AG04450 (cell line): ENCODE measurements around the gene VAMP4. TPM values are rescaled to one million over a fixed set of nuclear protein-coding genes. Genes with fewer than 3 reads are reported as not detected.

ENCODE experiments used
- CTCF ChIA-PET: fragments of 300-600, 350-600 bp; formaldehyde crosslinking; extraction: SDS; loops from one replicate; lab custom pipeline; 2022; ENCODE audit warnings: antibody characterized with exemption, inconsistent platforms; lab: Charles Lee
- POLR2A ChIA-PET: fragments of 350-600 bp; formaldehyde crosslinking; extraction: SDS; loops from one replicate; lab custom pipeline; 2021; ENCODE audit warnings: antibody characterized with exemption, inconsistent platforms; lab: Yijun Ruan, JAX
- DNase-seq: peaks from one replicate; pipeline ENCODE4 v3.0.0-alpha.2; 2011; ENCODE audit warnings: low read depth, low spot score
- H3K27ac ChIP-seq: one replicate; pipeline ENCODE4 v1.5.1; 2012; ENCODE audit warnings: low read depth, low read length, control low read depth
- H3K27me3 ChIP-seq: one replicate; pipeline ENCODE4 v1.6.0; 2012; ENCODE audit warnings: low read length; ENCODE audit not compliant: control insufficient read depth, insufficient read depth
- H3K4me3 ChIP-seq: 2 replicates; pipeline ENCODE4 v1.5.1; 2011; ENCODE audit warnings: mild to moderate bottlenecking, low read depth, low read length, control low read depth
- H3K9me3 ChIP-seq: 2 replicates; pipeline ENCODE4 v1.5.1; 2012; ENCODE audit warnings: low read length; ENCODE audit not compliant: control insufficient read depth, insufficient read depth
- polyA plus RNA-seq: library from polyadenylated mRNA; depleted of rRNA; stranded (reverse); fragments of >200 nt; gene quantifications from 2 replicates; pipeline ENCODE4 v1.2.3, GENCODE V29; 2011; rRNA removed
- small RNA-seq: library from RNA; depleted of rRNA; stranded (forward); fragments of <200 nt; gene quantifications from one replicate; pipeline ENCODE3, GENCODE V24; 2012; ENCODE audit warnings: low read depth; ENCODE audit not compliant: insufficient read length
- TF ChIP-seq, protein P1 (sequence below): IDR thresholded peaks from 2 replicates; pipeline ENCODE4 v1.5.1; 2011; ENCODE audit warnings: low read depth, low read length, control low read depth, inconsistent platforms

VAMP4 gene
- polyA plus RNA-seq, 1 experiment: 20.8 TPM

DNA sequence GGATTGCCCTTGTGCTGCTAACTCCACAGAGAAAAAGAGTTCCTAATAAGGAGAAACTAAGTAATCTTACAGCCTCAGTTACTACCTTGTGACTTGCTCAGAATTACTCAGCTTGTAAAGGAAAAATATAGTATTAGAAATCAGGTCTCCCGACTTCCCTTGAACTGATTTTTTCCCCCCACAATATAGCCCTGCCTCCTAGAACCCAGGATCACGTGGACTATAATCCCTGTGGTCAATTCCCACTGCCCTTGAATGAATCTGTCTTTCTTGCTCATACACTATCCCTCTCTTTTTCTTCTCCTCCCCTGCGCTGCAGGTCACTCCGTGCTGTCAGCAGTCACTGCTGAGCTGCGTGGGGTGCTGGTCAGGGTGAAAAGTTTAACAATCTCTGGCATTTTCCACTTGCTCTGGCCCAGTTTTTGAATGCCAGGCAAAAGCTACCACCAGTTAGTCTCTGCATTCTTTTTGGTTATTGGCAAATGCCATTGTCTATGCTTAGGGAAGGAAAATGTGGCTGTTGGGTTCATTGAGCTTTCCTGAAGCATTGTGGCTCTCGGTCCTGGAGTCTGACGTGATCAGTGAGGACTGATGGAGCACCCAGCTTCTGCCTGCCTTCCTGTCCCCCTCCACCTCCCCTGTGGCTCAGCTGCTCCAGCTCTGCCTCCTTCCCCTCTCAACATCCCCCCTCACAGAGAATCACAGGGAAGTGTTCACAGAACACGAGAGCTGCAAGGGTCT, 87.5 kb downstream of the VAMP4 start:
- DNase-seq: no peak
- H3K27me3 ChIP-seq: no peaks in the 10 kb centered on the region
- POLR2A ChIA-PET: no interaction called here
- no peak overlapping the region for H3K27ac ChIP-seq
- TF ChIP-seq, protein P1, sequence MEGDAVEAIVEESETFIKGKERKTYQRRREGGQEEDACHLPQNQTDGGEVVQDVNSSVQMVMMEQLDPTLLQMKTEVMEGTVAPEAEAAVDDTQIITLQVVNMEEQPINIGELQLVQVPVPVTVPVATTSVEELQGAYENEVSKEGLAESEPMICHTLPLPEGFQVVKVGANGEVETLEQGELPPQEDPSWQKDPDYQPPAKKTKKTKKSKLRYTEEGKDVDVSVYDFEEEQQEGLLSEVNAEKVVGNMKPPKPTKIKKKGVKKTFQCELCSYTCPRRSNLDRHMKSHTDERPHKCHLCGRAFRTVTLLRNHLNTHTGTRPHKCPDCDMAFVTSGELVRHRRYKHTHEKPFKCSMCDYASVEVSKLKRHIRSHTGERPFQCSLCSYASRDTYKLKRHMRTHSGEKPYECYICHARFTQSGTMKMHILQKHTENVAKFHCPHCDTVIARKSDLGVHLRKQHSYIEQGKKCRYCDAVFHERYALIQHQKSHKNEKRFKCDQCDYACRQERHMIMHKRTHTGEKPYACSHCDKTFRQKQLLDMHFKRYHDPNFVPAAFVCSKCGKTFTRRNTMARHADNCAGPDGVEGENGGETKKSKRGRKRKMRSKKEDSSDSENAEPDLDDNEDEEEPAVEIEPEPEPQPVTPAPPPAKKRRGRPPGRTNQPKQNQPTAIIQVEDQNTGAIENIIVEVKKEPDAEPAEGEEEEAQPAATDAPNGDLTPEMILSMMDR: no peak
- no peak overlapping the region for H3K4me3 ChIP-seq
- CTCF ChIA-PET: interaction anchor here (0.8 to 5.0 kb wide), 10 partner anchors 9 to 331 kb away, joined by 3 to 57 read pairs (median 4); no protein-coding TSS in a partner anchor
- no peaks in the 10 kb centered on the region for H3K9me3 ChIP-seq

DNA sequence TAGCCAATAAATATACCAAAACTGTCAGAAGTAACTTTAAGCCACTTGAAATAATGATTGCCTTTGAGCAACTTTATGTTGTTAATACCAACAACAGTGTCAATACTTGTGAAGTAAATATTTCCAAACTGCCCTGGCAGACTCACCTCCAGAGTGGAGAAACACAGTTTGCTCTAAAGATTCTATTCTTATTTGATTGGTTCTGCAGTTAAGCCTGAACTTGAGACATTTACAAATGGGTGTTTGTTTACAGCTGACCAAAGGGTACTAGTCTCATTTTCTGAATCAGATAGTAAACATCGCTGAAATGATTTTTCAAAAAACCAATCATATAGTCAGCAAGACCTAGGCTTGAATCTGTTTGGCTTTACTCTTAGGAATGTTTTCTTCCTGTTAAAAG, 88.1 kb downstream of the VAMP4 start:
- Histone ChIP-seq H3K27me3 (no peaks in the 10 kb centered on the region), H3K9me3 (no peaks in the 10 kb centered on the region), H3K4me3 (no peak overlapping the region), H3K27ac (no peak overlapping the region)
- ChIA-PET CTCF (interaction anchor here (0.9 to 5.0 kb wide), 3 partner anchors 9 to 332 kb away, joined by 4 to 57 read pairs (median 22); no protein-coding TSS in a partner anchor), POLR2A (no interaction called here)
- no peak for DNase-seq
- TF ChIP-seq, protein P1: no peak

DNA sequence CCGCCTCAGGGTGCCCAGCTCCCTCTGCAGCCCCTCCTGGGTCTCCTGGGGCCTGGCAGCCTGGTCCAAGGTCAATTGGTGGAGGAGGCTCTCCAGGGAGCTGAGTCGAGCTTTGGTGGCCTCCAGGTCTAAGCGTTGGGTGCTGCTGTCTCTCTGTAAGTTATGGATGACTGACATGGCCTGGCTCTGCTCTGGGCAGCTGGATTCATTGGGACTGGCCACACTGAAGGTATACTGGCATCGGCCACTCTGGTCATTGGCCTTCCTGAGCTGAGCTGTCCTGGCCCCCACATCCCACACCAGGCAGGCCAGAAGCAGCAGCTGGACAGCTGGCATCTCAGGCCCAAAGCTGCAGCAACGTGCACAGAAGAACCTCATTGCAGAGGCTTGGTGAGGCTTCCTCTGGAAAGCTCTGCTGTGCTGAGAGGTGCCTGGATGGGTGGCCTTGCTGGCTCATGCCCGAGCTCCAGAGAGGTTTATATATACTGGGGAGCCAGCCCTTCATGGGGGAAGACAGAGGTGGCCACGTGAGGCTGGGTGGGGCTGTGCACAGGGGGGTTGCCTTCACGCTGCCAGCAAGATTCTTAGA, 89.5 kb downstream of the VAMP4 start, which contains the start of gene MYOC:
MYOC (minus strand) TSS at position 455 of the 589 bp plus-strand sequence; CDS start at position 378, 77 bp downstream.
- H3K27me3 ChIP-seq: no peaks in the 10 kb centered on the region
- no peak for DNase-seq
- TF ChIP-seq, protein P1: no peak
- H3K27ac ChIP-seq: no peak within 1 kb of the TSS
- POLR2A ChIA-PET: no interaction called here
- H3K9me3 ChIP-seq: no peaks in the 10 kb centered on the region
- H3K4me3 ChIP-seq: no peak within 1 kb of the TSS
- CTCF ChIA-PET: no interaction called here

Small RNA genes within 50 kb of the gene (small RNA-seq; reads per million reads assigned to genes)
- not detected for gene RF00601

Other genes with a start within 250 kb of the VAMP4 start
- not detected in 2 replicates for gene MYOCOS, start 119.8 kb downstream of the VAMP4 start, polyA plus RNA-seq
- not detected in 2 replicates for gene MYOC, start 89.4 kb downstream of the VAMP4 start, polyA plus RNA-seq
- 32.0 and 32.9 TPM in 2 replicates for gene METTL13, start 39.6 kb upstream of the VAMP4 start, polyA plus RNA-seq
- gene DNM3, start 99.4 kb upstream of the VAMP4 start, polyA plus RNA-seq: 0.37 and 0.46 TPM in 2 replicates